ENCODE results near the gene KRT222. TPM values are rescaled to one million over a fixed set of nuclear protein-coding genes. Genes with fewer than 3 reads are reported as not detected.

KRT222 gene
- total and polyA plus RNA-seq, 2 of the 13 experiments (the other 11 are each of a cell fraction or from before 2014, with no cell fraction given): not detected

GRCh38 chr17:40679523-40679907 lies 14.5 kb upstream of the KRT222 start:
- TF ChIP-seq MTERF4 (CRISPR knock-in tag; IDR thresholded peaks at IDR 0.05) (no peak), SRF (IDR thresholded peaks at IDR 0.05; ENCODE audit: low read depth, low read length) (no peak), FOSL1 (CRISPR knock-in tag; IDR thresholded peaks at IDR 0.05; ENCODE audit: borderline replicate concordance) (no peak), ZNF777 (CRISPR knock-in tag; IDR thresholded peaks at IDR 0.05) (no peak), TBX2 (CRISPR knock-in tag; IDR thresholded peaks at IDR 0.05; ENCODE audit: borderline replicate concordance) (no peak), THAP11 (CRISPR knock-in tag; IDR thresholded peaks at IDR 0.05) (no peak)
- intact Hi-C loops (cut with micrococcal nuclease; ENCODE audit: unreplicated experiment) (no loop called here), in situ Hi-C loops (cut with HindIII; ENCODE audit: extremely low pct_ligation_motif_present, low pct_unique_long_range_greater_than_20kb) (no loop called here)
- no TSS peak for BruUV-seq (replicated peaks)
- WGBS (ENCODE audit: low lambda C conversion rate): 42% methylated on average over 2 of the region's 2 CpGs
- H3K4me3 ChIP-seq (replicated peaks in 1 of 3; ENCODE audit: insufficient read depth in 1 of 3, low read depth in 2 of 3, low read length in 3 of 3): no peak overlapping the region
- no peaks in the 10 kb centered on the region for H3K79me2 ChIP-seq (ENCODE audit: insufficient read depth, low read length)
- peaks cover 0 to 10% of the 10 kb centered on the region in 2 experiments; a peak in 1 of 5 replicates for H3K27me3 ChIP-seq (ENCODE audit: control insufficient read depth in 1 of 2, insufficient read depth in 2 of 2, low read length in 2 of 2)
- no peak overlapping the region for H3K4me2 ChIP-seq (ENCODE audit: low read depth, low read length)
- H3K4me1 ChIP-seq (ENCODE audit: insufficient read depth, low read length): no peaks in the 10 kb centered on the region
- H4K20me1 ChIP-seq (ENCODE audit: insufficient read depth, low read length): no peaks in the 10 kb centered on the region
- DNase-seq (ENCODE audit: low spot score) (no peak), FAIRE-seq (no peak), ATAC-seq (no peak)
- H3K9ac ChIP-seq (ENCODE audit: insufficient read depth, low read depth, low read length): no peak overlapping the region
- H3K36me3 ChIP-seq (replicated peaks in 1 of 2; ENCODE audit: control insufficient read depth in 1 of 2, insufficient read depth in 2 of 2, low read length in 2 of 2): no peaks in the 10 kb centered on the region
- CTCF ChIA-PET (ENCODE audit: low intra/inter-chr PET ratio, low total read pairs): no interaction called here
- H2AFZ ChIP-seq (ENCODE audit: low read length): no peak overlapping the region
- POLR2A ChIA-PET: no interaction called here
- H3K27ac ChIP-seq (ENCODE audit: extremely low read length, insufficient read depth, low read length): no peak overlapping the region
- H3K9me3 ChIP-seq (ENCODE audit: low read length): no peaks in the 10 kb centered on the region

- CTCF ChIA-PET (ENCODE audit: low intra/inter-chr PET ratio, low total read pairs): no interaction called here
- POLR2A ChIA-PET: no interaction called here
- WGBS (ENCODE audit: low lambda C conversion rate): 23% methylated on average over 4 of the region's 4 CpGs
- no peak for TF ChIP-seq SIX1 (CRISPR knock-in tag; IDR thresholded peaks at IDR 0.05; ENCODE audit: borderline replicate concordance)
- TF ChIP-seq TP53 (CRISPR knock-in tag; conservative IDR thresholded peaks at IDR 0.05): no peak
- no peak for TF ChIP-seq ZNF280B (CRISPR knock-in tag; IDR thresholded peaks at IDR 0.05; ENCODE audit: borderline replicate concordance)
Measured at GRCh38 chr17:40678902-40679522, 14.0 kb upstream of the KRT222 start.

More at GRCh38 chr17:40678902-40679522, 14.0 kb upstream of the KRT222 start:
- Histone ChIP-seq H3K27ac (ENCODE audit: extremely low read length, insufficient read depth, low read length) (no peak overlapping the region), H3K9me3 (ENCODE audit: low read length) (no peaks in the 10 kb centered on the region), H3K9ac (ENCODE audit: insufficient read depth, low read depth, low read length) (no peak overlapping the region), H3K27me3 (ENCODE audit: control insufficient read depth in 1 of 2, insufficient read depth in 2 of 2, low read length in 2 of 2) (peaks cover 0 to 12% of the 10 kb centered on the region in 2 experiments; a peak in 1 of 5 replicates), H3K4me3 (replicated peaks in 1 of 3; ENCODE audit: insufficient read depth in 1 of 3, low read depth in 2 of 3, low read length in 3 of 3) (no peak overlapping the region), H3K79me2 (ENCODE audit: insufficient read depth, low read length) (no peaks in the 10 kb centered on the region), H3K4me2 (ENCODE audit: low read depth, low read length) (no peak overlapping the region), H4K20me1 (ENCODE audit: insufficient read depth, low read length) (no peaks in the 10 kb centered on the region), H3K36me3 (replicated peaks in 1 of 2; ENCODE audit: control insufficient read depth in 1 of 2, insufficient read depth in 2 of 2, low read length in 2 of 2) (no peaks in the 10 kb centered on the region), H3K4me1 (ENCODE audit: insufficient read depth, low read length) (no peaks in the 10 kb centered on the region), H2AFZ (ENCODE audit: low read length) (no peak overlapping the region)
- in situ Hi-C loops (cut with HindIII; ENCODE audit: extremely low pct_ligation_motif_present, low pct_unique_long_range_greater_than_20kb) (no loop called here), intact Hi-C loops (cut with micrococcal nuclease; ENCODE audit: unreplicated experiment) (no loop called here)
- BruUV-seq (replicated peaks): no TSS peak
- DNase-seq (ENCODE audit: low spot score) (no peak), FAIRE-seq (no peak), ATAC-seq (no peak)

Data from HepG2 (cell line).